Spleen (tissue), 13 donors: ENCODE results near the gene NIT2. TPM values are rescaled to one million over a fixed set of nuclear protein-coding genes. Genes with fewer than 3 reads are reported as not detected.

Source experiments
- DNase-seq: peaks from one replicate; pipeline ENCODE4 v3.0.0-alpha.2; 2020
- H3K27ac ChIP-seq, 8 donors: fragments of 200-600 bp; sonication (generic) in 7 of 8; 1 replicate in 4 of 8; 2 replicates in 4 of 8; pipeline versions ENCODE4 v1.5.0 to v1.8.0; 2016 to 2021; ENCODE audit warnings: inconsistent platforms in 4 of 8, mild to moderate bottlenecking in 4 of 8, moderate library complexity in 1 of 8
- H3K27me3 ChIP-seq, 7 donors: fragments of 200-600 bp; sonication (generic) in 6 of 7; replicated peaks in 1 of 7; 1 replicate in 4 of 7; 2 replicates in 3 of 7; pipeline versions ENCODE4 v1.5.0 to v1.8.0; 2016 to 2021; ENCODE audit warnings: inconsistent platforms in 3 of 7, mild to moderate bottlenecking in 1 of 7
- H3K36me3 ChIP-seq, 6 donors: fragments of 200-600 bp; sonication (generic) in 5 of 6; 1 replicate in 4 of 6; 2 replicates in 2 of 6; pipeline versions ENCODE4 v1.5.0 to v1.8.0; 2016 to 2021; ENCODE audit warnings: inconsistent platforms in 2 of 6
- H3K4me1 ChIP-seq, 6 donors: fragments of 200-600 bp; sonication (generic) in 5 of 6; 1 replicate in 3 of 6; 2 replicates in 3 of 6; pipeline versions ENCODE4 v1.5.0 to v1.8.0; 2016 to 2021; ENCODE audit warnings: inconsistent platforms in 3 of 6
- H3K4me3 ChIP-seq, 8 donors: fragments of 200-600 bp; sonication (generic) in 7 of 8; 1 replicate in 4 of 8; 2 replicates in 4 of 8; pipeline versions ENCODE4 v1.5.0 to v1.8.0; 2016 to 2021; ENCODE audit warnings: inconsistent platforms in 4 of 8, mild to moderate bottlenecking in 4 of 8, moderate library complexity in 2 of 8
- H3K9me3 ChIP-seq, 8 donors: fragments of 200-600 bp; sonication (generic) in 7 of 8; 1 replicate in 4 of 8; 2 replicates in 4 of 8; pipeline versions ENCODE4 v1.5.0 to v1.8.0; 2016 to 2021; ENCODE audit warnings: inconsistent platforms in 4 of 8
- POLR2A ChIP-seq, 3 donors: fragments of 450-650 bp; IDR thresholded peaks; one replicate each; pipeline ENCODE4 v1.5.1; 2017; ENCODE audit warnings: antibody characterized with exemption in 3 of 3, mild to moderate bottlenecking in 1 of 3
- POLR2AphosphoS5 ChIP-seq, 3 donors: sonication (generic); formaldehyde crosslinking; IDR thresholded peaks; one replicate each; pipeline ENCODE4 v1.5.1; 2017; ENCODE audit warnings: antibody characterized with exemption in 3 of 3
- WGBS, 5 donors: extraction: QIAGEN DNeasy Blood & Tissue Kit in 3 of 5; methylation state at CpG; one replicate each; pipeline versions ENCODE4 v1.1.5 to v1.1.7; 2013 to 2018; 5-methylcytosine and 5-hydroxymethylcytosine counted together
- intact Hi-C: fragments of 100-400 bp; cut with DNase I; formaldehyde crosslinking; loops from one replicate; pipeline ENCODE4 v1.15.0; 2023; ENCODE audit warnings: low total_unique reads
- long read RNA-seq, 2 donors: transcript quantifications; one replicate each; lab custom pipeline, GENCODE V29; 2026
- polyA plus RNA-seq, 3 donors: library from polyadenylated mRNA; stranded (reverse); fragments of 200-250 nt; gene quantifications; one replicate each; pipeline ENCODE4 v1.2.1, GENCODE V29; 2013
- total RNA-seq, 7 donors: library from RNA; depleted of rRNA in 3 of 7; stranded (reverse); fragments of >200 nt in 3 of 7; fragmentation: NEBNext Ultra II Directional in 4 of 7; extraction: Animal tissue kit (Norgen Biotek cat#: 25700) in 4 of 7; gene quantifications; one replicate each; pipeline versions ENCODE4 v1.1.0 to v1.2.1, GENCODE V29; 2016 to 2021
- TF ChIP-seq, protein P1 (sequence below), 11 experiments: fragments of 200-600 bp in 7 of 11; fragments of 450-650 bp in 4 of 11; sonication (generic) in 4 of 11; IDR thresholded peaks in 8 of 11; conservative IDR thresholded peaks in 3 of 11; 1 replicate in 7 of 11; 2 replicates in 4 of 11; pipeline versions ENCODE4 v1.4.0 to v1.8.0; 2016 to 2021; ENCODE audit warnings: antibody characterized with exemption in 11 of 11, inconsistent platforms in 4 of 11, mild to moderate bottlenecking in 1 of 11
- donor health status: healthy with polysubstance abuse.
- donor health status: DM: no; HTN: no; CAD: no; lungs with moderate emphysema.
- donor health status: DM: no; HTN: no; CAD: no.
- donor health status: Bipolar disorder and iron deficiency.
- donor health status: healthy.
- donor health status: DM: no; HTN: no; CAD: no.
- donor health status: DM: yes; HTN: yes; CAD: no.

NIT2 gene, protein sequence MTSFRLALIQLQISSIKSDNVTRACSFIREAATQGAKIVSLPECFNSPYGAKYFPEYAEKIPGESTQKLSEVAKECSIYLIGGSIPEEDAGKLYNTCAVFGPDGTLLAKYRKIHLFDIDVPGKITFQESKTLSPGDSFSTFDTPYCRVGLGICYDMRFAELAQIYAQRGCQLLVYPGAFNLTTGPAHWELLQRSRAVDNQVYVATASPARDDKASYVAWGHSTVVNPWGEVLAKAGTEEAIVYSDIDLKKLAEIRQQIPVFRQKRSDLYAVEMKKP
- total RNA-seq (10 to 100 TPM; 16.8 to 29.3 (median 24.7) TPM), polyA plus RNA-seq (10 to 100 TPM; 23.9 to 30.8 (median 26.0) TPM)
- long read RNA-seq, donor 1, full-length matches to known transcripts: 11 of 11 reads
- long read RNA-seq, donor 1, partial matches to known transcripts: 0 of 11 reads
- long read RNA-seq, donor 1, other reads (novel, unspliced or antisense): 0 of 11 reads
- long read RNA-seq, donor 2, full-length matches to known transcripts: 5 of 5 reads
- long read RNA-seq, donor 2, partial matches to known transcripts: 0 of 5 reads
- long read RNA-seq, donor 2, other reads (novel, unspliced or antisense): 0 of 5 reads

DNA sequence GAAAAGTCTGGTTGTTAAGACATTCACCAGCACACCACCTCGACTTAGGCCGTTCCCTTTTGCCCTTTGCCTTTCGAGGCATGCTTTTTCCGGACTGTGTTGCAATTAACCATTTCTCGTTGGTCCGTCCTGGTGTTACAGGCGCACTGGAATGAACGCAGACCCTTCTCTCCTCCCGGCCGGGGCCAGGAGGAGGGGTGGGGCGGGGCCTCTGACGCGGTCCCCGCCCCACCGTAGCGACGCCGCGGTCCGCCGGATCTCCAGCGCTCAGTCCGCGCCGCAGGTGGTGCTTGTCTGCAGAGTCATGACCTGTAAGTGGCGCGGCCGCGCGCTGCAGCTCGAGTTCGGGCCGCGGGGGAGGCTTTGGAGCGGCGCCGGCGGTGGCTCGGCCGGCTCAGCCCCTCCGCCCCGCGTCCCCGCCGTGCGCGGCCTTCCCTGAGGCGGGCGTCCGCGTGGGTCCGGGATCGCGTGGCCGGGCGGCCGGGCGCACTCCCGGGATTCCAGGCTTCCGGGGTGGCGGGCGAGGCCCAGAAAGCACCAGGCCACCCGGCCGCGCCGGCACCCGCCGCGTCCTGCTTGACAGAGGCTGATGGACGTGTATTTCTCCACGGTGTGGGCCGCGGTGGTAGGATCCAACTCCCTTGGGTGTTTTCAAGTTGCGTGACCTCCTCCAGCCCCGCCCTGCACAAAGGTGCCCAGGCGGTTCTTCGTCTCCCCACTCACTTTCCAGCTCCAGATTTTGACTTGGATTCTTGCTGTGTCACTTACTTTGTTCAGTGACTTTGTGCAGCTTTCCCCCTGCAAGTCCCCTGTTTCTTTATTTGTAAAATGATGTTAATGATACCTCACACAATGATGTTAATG lies at the start of gene NIT2:
Gene NIT2 (plus strand): TSS at position 270 of the 864 bp plus-strand sequence. CDS start 35 bp downstream, at position 305.
- Histone ChIP-seq H3K27ac (peak within 1 kb of the TSS; percentile 50 to 91 (median 84)), H3K4me1 (peaks cover 6 to 27% (median 20%) of the 10 kb centered on the region in 6 donors), H3K4me3 (peak within 1 kb of the TSS; percentile 54 to 95 (median 72)), H3K36me3 (peaks cover 0 to 11% (median 5%) of the 10 kb centered on the region in 6 donors), H3K27me3 (no peaks in the 10 kb centered on the region), H3K9me3 (no peaks in the 10 kb centered on the region)
- TF ChIP-seq, protein P1, sequence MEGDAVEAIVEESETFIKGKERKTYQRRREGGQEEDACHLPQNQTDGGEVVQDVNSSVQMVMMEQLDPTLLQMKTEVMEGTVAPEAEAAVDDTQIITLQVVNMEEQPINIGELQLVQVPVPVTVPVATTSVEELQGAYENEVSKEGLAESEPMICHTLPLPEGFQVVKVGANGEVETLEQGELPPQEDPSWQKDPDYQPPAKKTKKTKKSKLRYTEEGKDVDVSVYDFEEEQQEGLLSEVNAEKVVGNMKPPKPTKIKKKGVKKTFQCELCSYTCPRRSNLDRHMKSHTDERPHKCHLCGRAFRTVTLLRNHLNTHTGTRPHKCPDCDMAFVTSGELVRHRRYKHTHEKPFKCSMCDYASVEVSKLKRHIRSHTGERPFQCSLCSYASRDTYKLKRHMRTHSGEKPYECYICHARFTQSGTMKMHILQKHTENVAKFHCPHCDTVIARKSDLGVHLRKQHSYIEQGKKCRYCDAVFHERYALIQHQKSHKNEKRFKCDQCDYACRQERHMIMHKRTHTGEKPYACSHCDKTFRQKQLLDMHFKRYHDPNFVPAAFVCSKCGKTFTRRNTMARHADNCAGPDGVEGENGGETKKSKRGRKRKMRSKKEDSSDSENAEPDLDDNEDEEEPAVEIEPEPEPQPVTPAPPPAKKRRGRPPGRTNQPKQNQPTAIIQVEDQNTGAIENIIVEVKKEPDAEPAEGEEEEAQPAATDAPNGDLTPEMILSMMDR (IDR thresholded peaks at IDR 0.05 in 8 of 11, conservative IDR thresholded peaks at IDR 0.05 in 3 of 11): peak in 1 of 11 experiments; percentile 11
- TF ChIP-seq POLR2A (IDR thresholded peaks at IDR 0.05): peak in 1 of 3 donors; percentile 17
- TF ChIP-seq POLR2AphosphoS5 (IDR thresholded peaks at IDR 0.05): peak; percentile 71 to 84 (median 83)
- DNase-seq: peak; percentile 97
- intact Hi-C loops: loop anchor here (5.0 kb wide), 1 partner anchor 72 kb away; the partner anchor contains the start of gene TBC1D23
- WGBS, 5 donors: 0 to 1% (median 1%) methylated on average over 33 to 77 of the region's 77 CpGs

DNA sequence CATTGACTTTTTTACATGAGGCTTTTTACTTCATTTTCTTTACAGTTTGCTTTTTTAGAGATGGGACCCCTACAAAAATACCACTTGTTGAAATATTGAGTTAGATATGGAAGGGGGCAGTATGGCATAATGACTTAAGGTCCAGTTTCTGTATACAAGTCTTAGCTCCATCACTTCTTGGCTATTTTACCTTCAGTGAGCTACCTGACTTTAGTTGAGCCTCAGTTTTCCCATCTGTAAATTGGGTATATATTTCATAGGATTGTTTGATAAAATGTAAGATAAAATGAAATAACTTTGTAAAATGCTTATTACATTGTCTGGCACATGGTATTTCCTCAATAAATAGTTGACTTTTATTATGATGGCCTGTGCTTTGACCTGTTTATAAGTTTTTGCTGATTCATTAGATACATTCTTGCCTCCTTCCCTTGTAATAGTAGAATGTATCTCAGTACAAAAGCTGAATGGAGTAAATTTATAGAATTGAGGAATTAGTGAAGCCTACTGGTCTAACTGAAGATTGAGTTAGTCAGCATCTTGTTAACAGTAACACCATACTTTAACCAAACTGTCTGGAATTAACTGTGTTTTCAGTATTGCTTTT lies 46.2 kb upstream of the NIT2 start:
- no peak overlapping the region for H3K4me3 ChIP-seq
- H3K36me3 ChIP-seq: peaks cover 0 to 99% (median 40%) of the 10 kb centered on the region in 6 donors
- DNase-seq: no peak
- peaks cover 0 to 14% (median 0%) of the 10 kb centered on the region in 6 donors for H3K4me1 ChIP-seq
- intact Hi-C loops: no loop called here
- H3K27ac ChIP-seq: no peak overlapping the region
- TF ChIP-seq, protein P1 (IDR thresholded peaks at IDR 0.05 in 8 of 11, conservative IDR thresholded peaks at IDR 0.05 in 3 of 11): no peak
- no peak for TF ChIP-seq POLR2AphosphoS5 (IDR thresholded peaks at IDR 0.05)
- TF ChIP-seq POLR2A (IDR thresholded peaks at IDR 0.05): no peak
- H3K9me3 ChIP-seq: no peaks in the 10 kb centered on the region
- no peaks in the 10 kb centered on the region for H3K27me3 ChIP-seq

DNA sequence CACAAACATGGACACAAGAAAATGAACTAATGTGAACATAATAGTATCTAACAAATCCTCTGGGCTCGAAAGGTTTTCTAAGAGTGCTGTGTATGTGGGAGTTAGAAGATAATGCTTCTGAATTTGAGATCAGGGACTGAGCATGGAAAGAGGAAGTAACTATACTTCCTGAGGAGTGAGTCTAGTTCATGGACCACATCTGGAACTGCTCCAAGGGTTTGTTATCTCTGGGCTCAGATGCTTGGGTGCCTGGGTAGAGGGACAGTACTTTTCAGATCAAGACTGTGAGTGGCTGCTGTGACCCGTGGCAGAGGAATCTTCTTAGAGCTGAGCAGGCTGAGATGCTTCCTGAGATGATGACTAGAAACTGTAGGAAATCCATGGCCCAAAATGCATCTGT lies 45.2 kb upstream of the NIT2 start:
- peaks cover 0 to 99% (median 39%) of the 10 kb centered on the region in 6 donors for H3K36me3 ChIP-seq
- no peaks in the 10 kb centered on the region for H3K9me3 ChIP-seq
- peaks cover 0 to 14% (median 0%) of the 10 kb centered on the region in 6 donors for H3K4me1 ChIP-seq
- 23 to 28% (median 25%) methylated on average over 2 of the region's 2 CpGs for WGBS, 5 donors
- DNase-seq: no peak
- H3K4me3 ChIP-seq: no peak overlapping the region
- intact Hi-C loops: no loop called here
- H3K27me3 ChIP-seq: no peaks in the 10 kb centered on the region
- TF ChIP-seq, protein P1 (IDR thresholded peaks at IDR 0.05 in 8 of 11, conservative IDR thresholded peaks at IDR 0.05 in 3 of 11): no peak
- TF ChIP-seq POLR2A (IDR thresholded peaks at IDR 0.05): no peak
- TF ChIP-seq POLR2AphosphoS5 (IDR thresholded peaks at IDR 0.05): no peak
- H3K27ac ChIP-seq: peak overlapping the region in 1 of 8 donors; percentile 7
